Ishikawa (cell line): ENCODE results near the gene CCDC17.

Experiments used
- CEBPB ChIP-seq: IDR thresholded peaks from 2 replicates; pipeline ENCODE4 v1.6.1; 2012
- CREB1 ChIP-seq: IDR thresholded peaks from 2 replicates; pipeline ENCODE4 v1.6.1; 2012; ENCODE audit warnings: low read depth
- EGR1 ChIP-seq: IDR thresholded peaks from 2 replicates; pipeline ENCODE4 v1.6.1; 2012
- EP300 ChIP-seq: IDR thresholded peaks from 2 replicates; pipeline ENCODE4 v1.6.1; 2012; ENCODE audit warnings: borderline replicate concordance
- FOXM1 ChIP-seq: IDR thresholded peaks from 2 replicates; pipeline ENCODE4 v1.6.1; 2012; ENCODE audit warnings: low read depth, borderline replicate concordance
- NFIC ChIP-seq: IDR thresholded peaks from 2 replicates; pipeline ENCODE4 v1.6.1; 2012
- RAD21 ChIP-seq: IDR thresholded peaks from 2 replicates; pipeline ENCODE4 v1.6.1; 2012; ENCODE audit warnings: low read depth
- TAF1 ChIP-seq: IDR thresholded peaks from 2 replicates; pipeline ENCODE4 v1.6.1; 2012; ENCODE audit warnings: low read depth, mild to moderate bottlenecking
- TCF12 ChIP-seq: IDR thresholded peaks from 2 replicates; pipeline ENCODE4 v1.6.1; 2012; ENCODE audit warnings: low read depth
- TEAD4 ChIP-seq: IDR thresholded peaks from 2 replicates; pipeline ENCODE4 v1.6.1; 2012
- YY1 ChIP-seq: IDR thresholded peaks from 2 replicates; pipeline ENCODE4 v1.6.1; 2012; ENCODE audit warnings: low read depth
- ZBTB7A ChIP-seq: IDR thresholded peaks from 2 replicates; pipeline ENCODE4 v1.6.1; 2012; ENCODE audit warnings: low read depth
- TF ChIP-seq, protein P1 (sequence below): IDR thresholded peaks from 2 replicates; pipeline ENCODE4 v1.6.1; 2012
- TF ChIP-seq, protein P2 (sequence below): IDR thresholded peaks from 2 replicates; pipeline ENCODE4 v1.6.1; 2012; ENCODE audit warnings: low read depth, mild to moderate bottlenecking
- TF ChIP-seq, protein P3 (sequence below): IDR thresholded peaks from 2 replicates; pipeline ENCODE4 v1.6.1; 2012

Gene CCDC17

DNA sequence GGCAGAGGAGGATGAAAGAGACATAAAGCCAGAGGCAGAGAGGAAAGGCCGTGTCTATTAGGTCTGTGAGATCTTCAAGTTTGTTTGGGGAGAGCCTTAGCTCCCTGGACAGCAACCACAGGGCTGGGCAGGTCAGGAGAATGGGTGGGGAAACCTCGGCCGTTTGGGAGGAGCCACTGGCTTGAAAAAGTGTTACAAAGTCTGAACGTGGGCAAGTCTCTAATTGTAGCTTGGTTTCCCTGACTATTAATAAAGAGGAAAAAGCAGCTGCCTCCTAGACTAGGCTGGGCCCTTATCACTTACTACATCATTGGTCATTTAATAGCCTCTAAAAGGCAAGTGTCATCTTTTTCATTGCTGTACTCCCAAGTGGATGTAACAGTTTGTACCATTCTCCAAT, at the start of gene CCDC17:
Gene CCDC17 (minus strand): TSS at position 83 of the 400 bp plus-strand sequence. CDS start 145 bp downstream, outside the sequence.
- TF ChIP-seq EGR1 (no peak), TCF12 (no peak), CREB1 (no peak), FOXM1 (no peak), RAD21 (no peak), EP300 (no peak), TEAD4 (no peak), NFIC (no peak), ZBTB7A (no peak), YY1 (no peak), CEBPB (no peak)
- TF ChIP-seq, protein P1, sequence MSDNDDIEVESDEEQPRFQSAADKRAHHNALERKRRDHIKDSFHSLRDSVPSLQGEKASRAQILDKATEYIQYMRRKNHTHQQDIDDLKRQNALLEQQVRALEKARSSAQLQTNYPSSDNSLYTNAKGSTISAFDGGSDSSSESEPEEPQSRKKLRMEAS: no peak
- TF ChIP-seq, protein P2, sequence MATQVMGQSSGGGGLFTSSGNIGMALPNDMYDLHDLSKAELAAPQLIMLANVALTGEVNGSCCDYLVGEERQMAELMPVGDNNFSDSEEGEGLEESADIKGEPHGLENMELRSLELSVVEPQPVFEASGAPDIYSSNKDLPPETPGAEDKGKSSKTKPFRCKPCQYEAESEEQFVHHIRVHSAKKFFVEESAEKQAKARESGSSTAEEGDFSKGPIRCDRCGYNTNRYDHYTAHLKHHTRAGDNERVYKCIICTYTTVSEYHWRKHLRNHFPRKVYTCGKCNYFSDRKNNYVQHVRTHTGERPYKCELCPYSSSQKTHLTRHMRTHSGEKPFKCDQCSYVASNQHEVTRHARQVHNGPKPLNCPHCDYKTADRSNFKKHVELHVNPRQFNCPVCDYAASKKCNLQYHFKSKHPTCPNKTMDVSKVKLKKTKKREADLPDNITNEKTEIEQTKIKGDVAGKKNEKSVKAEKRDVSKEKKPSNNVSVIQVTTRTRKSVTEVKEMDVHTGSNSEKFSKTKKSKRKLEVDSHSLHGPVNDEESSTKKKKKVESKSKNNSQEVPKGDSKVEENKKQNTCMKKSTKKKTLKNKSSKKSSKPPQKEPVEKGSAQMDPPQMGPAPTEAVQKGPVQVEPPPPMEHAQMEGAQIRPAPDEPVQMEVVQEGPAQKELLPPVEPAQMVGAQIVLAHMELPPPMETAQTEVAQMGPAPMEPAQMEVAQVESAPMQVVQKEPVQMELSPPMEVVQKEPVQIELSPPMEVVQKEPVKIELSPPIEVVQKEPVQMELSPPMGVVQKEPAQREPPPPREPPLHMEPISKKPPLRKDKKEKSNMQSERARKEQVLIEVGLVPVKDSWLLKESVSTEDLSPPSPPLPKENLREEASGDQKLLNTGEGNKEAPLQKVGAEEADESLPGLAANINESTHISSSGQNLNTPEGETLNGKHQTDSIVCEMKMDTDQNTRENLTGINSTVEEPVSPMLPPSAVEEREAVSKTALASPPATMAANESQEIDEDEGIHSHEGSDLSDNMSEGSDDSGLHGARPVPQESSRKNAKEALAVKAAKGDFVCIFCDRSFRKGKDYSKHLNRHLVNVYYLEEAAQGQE: no peak
- TF ChIP-seq, protein P3, sequence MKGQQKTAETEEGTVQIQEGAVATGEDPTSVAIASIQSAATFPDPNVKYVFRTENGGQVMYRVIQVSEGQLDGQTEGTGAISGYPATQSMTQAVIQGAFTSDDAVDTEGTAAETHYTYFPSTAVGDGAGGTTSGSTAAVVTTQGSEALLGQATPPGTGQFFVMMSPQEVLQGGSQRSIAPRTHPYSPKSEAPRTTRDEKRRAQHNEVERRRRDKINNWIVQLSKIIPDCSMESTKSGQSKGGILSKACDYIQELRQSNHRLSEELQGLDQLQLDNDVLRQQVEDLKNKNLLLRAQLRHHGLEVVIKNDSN: no peak

DNA sequence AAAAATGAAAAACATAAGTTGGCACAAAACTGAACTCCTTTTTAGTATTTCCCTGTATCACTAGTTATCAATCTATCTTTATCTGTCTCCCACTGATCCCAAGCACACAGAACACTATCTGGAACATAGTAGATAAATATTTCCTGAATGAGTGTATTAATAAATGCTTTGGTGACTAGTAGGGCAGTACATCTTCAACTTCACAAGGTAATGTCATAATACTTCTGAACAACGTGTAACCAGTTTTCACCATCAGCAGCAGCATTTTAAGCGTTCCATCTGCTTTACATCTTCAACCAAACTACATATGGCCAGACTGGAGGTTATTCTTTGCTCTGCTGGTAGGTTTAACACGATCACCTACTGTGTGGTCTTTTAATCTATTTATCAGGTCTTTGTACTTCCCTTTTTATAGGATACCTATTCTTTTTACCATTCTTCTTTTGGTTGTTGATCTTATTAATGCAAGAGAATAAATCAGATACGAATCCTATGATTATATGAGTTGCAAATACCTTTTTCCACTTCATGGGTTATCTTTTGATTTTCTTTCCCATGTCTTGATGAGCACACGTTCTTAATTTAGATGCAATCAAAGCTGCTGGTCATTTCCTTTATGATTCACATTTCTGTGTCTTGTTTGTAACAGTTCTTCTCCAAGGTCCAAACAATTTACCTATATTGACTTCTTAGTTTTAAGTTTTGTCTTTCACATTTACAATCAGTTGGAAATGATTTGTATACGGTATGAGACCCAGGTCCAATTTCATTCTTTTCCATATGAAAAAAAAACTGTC, 46.2 kb upstream of the CCDC17 start:
- TF ChIP-seq YY1 (no peak), CREB1 (no peak), CEBPB (no peak), NFIC (no peak)
- TF ChIP-seq, protein P2: no peak

DNA sequence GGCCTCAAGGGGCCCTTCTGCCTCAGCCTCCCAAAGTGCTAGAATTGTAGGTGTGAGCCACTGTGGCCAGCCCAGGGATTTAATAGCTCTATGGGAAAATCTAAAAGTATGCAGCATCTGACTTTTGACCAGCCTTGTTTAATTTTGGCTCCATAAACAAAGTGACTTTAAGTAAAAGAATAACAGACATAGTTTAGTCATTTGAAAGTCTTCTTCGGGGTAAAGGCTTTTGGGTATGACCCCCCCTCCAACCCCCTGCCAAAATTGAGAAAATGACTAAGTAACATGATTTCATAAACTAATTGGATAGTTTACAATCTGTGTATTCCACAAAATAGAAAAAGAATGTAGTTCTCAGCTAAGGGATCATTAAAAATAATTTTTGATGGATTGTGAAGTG, 45.5 kb upstream of the CCDC17 start:
- TF ChIP-seq, protein P1: no peak
- TF ChIP-seq, protein P3: no peak
- TF ChIP-seq EP300 (no peak), EGR1 (no peak), TAF1 (no peak), FOXM1 (no peak), NFIC (no peak), RAD21 (no peak), ZBTB7A (no peak), YY1 (no peak), CREB1 (no peak), CEBPB (no peak), TEAD4 (no peak)
- TF ChIP-seq, protein P2: no peak

DNA sequence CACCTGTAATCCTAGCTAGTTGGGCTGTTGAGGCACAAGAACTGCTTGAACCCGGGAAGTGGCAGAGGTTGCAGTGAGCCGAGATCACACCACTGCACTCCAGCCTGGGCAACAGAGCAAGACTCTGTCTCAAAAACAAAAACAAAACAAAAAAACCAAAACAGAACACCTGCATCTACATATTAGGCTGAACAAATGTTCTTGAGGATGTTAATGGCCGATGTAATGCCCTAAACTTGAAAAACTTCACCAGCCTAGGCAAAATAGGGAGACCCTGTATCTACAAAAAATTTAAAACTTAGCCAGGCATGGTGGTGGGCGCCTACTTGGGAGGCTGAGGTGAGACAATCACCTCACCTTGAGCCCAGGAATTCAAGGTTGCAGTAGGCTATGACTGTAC, 44.7 kb upstream of the CCDC17 start:
- TF ChIP-seq YY1: no peak
- no peak for TF ChIP-seq ZBTB7A
- TF ChIP-seq CREB1: no peak
- no peak for TF ChIP-seq EP300
- TF ChIP-seq FOXM1: no peak
- no peak for TF ChIP-seq TAF1
- no peak for TF ChIP-seq EGR1
- TF ChIP-seq CEBPB: no peak
- TF ChIP-seq, protein P3: no peak
- TF ChIP-seq, protein P2: no peak
- no peak for TF ChIP-seq TEAD4
- no peak for TF ChIP-seq RAD21
- TF ChIP-seq NFIC: no peak
- no peak for TF ChIP-seq TCF12
- TF ChIP-seq, protein P1: no peak
